GM12892 (cell line): Measurements from ENCODE around the gene C19orf81.
"Not testable (repeated sequence)": the region's sequence is repeated elsewhere in the genome, so short reads cannot be mapped to it uniquely, and the experiment has no call there.

Experiments used
- POLR2AphosphoS5 ChIP-seq: IDR thresholded peaks from 2 replicates; pipeline ENCODE4 v1.6.1; 2011; ENCODE audit warnings: low read depth, low read length, control low read depth
- TAF1 ChIP-seq: IDR thresholded peaks from 2 replicates; pipeline ENCODE4 v1.6.1; 2011; ENCODE audit warnings: low read depth, mild to moderate bottlenecking, control low read depth, low read length, borderline replicate concordance

DNA sequence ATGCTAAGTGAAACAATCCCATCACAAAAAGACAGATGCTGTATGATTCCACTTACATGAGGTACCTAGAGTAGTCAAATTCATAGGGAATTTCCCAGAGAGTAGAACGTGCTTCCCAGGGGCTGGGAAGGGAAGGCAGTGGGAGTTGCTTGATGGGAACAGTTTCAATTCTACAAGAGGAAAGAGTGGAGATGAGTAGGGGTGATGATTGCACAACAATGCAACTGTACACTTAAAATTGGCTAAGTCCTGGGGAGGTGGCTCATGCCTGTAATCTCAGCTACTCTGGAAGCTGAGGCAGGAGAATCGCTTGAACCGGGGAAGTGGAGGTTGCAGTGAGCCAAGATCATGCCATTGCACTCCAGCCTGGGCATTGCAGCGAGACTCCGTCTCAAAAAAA is 30.9 kb upstream of the C19orf81 start:
- TF ChIP-seq POLR2AphosphoS5, TAF1: not testable (repeated sequence)
